Hematopoietic multipotent progenitor cell treated with erythropoietin and hydrocortisone succinate and interleukin-3 and kit ligand, for 6 days (in vitro differentiated cells): ENCODE measurements around the gene PDZRN4.
A peak's percentile ranks its signal among the peaks of the same experiment; 100 is the strongest.

Experiments
- DNase-seq: peaks from one replicate; pipeline ENCODE4 v3.0.0-alpha.2; 2015

The PDZRN4 gene

GRCh38 chr12:41462312-41462711 is 274.2 kb downstream of the PDZRN4 start:
- no peak for DNase-seq

- DNase-seq = no peak
These were observed 277.4 kb downstream of the PDZRN4 start for GRCh38 chr12:41465526-41465925.

- DNase-seq = no peak
These were observed 278.2 kb downstream of the PDZRN4 start for GRCh38 chr12:41466300-41466699.

- DNase-seq = no peak
These were observed 278.7 kb downstream of the PDZRN4 start for GRCh38 chr12:41466802-41467201.

GRCh38 chr12:41467591-41468325 is 279.6 kb downstream of the PDZRN4 start:
- DNase-seq = no peak

GRCh38 chr12:41468341-41468740 is 280.2 kb downstream of the PDZRN4 start:
- no peak for DNase-seq

- no peak for DNase-seq
These were observed 280.6 kb downstream of the PDZRN4 start for GRCh38 chr12:41468756-41469155.

GRCh38 chr12:41473441-41473840 is 285.3 kb downstream of the PDZRN4 start:
- no peak for DNase-seq

GRCh38 chr12:41474001-41474400 is 285.9 kb downstream of the PDZRN4 start:
- DNase-seq = no peak

GRCh38 chr12:41476499-41477439 is 288.6 kb downstream of the PDZRN4 start:
- no peak for DNase-seq

- no peak for DNase-seq
These were observed 291.3 kb downstream of the PDZRN4 start for GRCh38 chr12:41479426-41479825.

GRCh38 chr12:41485203-41485602 is 297.1 kb downstream of the PDZRN4 start:
- no peak for DNase-seq

GRCh38 chr12:41486718-41487117 is 298.6 kb downstream of the PDZRN4 start:
- DNase-seq = no peak

GRCh38 chr12:41496009-41496408 is 307.9 kb downstream of the PDZRN4 start:
- DNase-seq = no peak

- DNase-seq = no peak
These were observed 309.3 kb downstream of the PDZRN4 start for GRCh38 chr12:41497409-41497808.

- DNase-seq = no peak
These were observed 316.9 kb downstream of the PDZRN4 start for GRCh38 chr12:41504976-41505375.

- no peak for DNase-seq
These were observed 319.2 kb downstream of the PDZRN4 start for GRCh38 chr12:41507286-41507685.

- DNase-seq = no peak
These were observed 321.3 kb downstream of the PDZRN4 start for GRCh38 chr12:41509271-41510055.

GRCh38 chr12:41510470-41510869 is 322.4 kb downstream of the PDZRN4 start:
- no peak for DNase-seq

- no peak for DNase-seq
These were observed 323.1 kb downstream of the PDZRN4 start for GRCh38 chr12:41511247-41511646.

- peak; percentile 20 for DNase-seq
These were observed 324.4 kb downstream of the PDZRN4 start for GRCh38 chr12:41512497-41512896.

- DNase-seq = no peak
These were observed 326.1 kb downstream of the PDZRN4 start for GRCh38 chr12:41514021-41514777.
